Measurements from ENCODE around the gene CPN1.

The CPN1 gene

DNA sequence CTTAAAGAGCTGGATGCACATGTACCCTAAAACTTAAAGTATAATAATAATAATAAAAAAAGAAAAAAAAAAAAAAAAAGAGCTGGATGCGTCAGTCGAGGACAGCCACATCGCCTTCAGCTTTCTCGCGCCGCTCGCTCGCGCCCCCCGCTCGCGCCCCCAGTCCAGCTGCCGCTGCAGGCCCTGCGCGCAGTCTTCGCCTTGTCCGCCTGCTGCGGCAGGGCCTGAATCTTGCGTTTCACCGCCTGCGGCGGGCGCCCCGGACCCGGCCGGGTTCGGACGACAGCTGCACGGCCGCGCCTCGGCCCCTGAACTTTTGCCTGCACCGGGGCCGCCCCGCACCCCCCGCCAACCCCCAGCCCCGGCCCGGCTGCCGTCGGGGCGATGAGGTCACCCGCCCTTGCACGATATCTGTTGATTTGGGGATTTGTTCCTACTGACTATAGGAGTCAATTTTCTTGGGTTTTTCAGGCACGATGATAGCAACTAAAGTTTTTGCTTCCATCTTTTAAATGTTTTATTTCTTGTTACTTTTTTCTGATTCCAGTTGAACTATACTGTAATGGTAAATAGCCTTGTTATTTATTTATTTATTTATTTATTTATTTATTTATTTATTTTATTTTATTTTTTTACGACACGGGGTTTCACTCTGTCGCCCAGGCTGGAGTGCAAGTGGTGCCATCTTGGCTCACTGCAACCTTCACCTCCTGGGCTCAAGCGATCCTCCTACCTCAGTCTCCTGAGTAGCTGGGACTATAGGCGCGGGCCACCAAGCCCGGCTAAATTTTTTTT, 33.5 kb upstream of the CPN1 start:
- Histone ChIP-seq H2AFZ (ENCODE audit: low read depth, low read length) (no peak overlapping the region), H3K27me3 (ENCODE audit: low read depth, low read length) (no peaks in the 10 kb centered on the region), H3K9me3 (ENCODE audit: insufficient read depth, low read length) (no peaks in the 10 kb centered on the region), H3K79me2 (ENCODE audit: low read length) (no peaks in the 10 kb centered on the region), H3K36me3 (replicated peaks; ENCODE audit: low read depth, low read length) (no peaks in the 10 kb centered on the region), H3K4me1 (ENCODE audit: low read length) (no peaks in the 10 kb centered on the region), H3K4me3 (ENCODE audit: low read length) (no peak overlapping the region), H3K4me2 (ENCODE audit: low read length) (no peak overlapping the region), H3K9ac (ENCODE audit: low read length) (no peak overlapping the region), H4K20me1 (ENCODE audit: insufficient read depth, low read length) (no peaks in the 10 kb centered on the region), H3K27ac (ENCODE audit: low read length) (no peak overlapping the region)
- TF ChIP-seq CTCF (IDR thresholded peaks at IDR 0.05; ENCODE audit: low read depth, low read length) = no peak
- TF ChIP-seq EZH2phosphoT487 (IDR thresholded peaks at IDR 0.05; ENCODE audit: low read depth) = no peak

DNA sequence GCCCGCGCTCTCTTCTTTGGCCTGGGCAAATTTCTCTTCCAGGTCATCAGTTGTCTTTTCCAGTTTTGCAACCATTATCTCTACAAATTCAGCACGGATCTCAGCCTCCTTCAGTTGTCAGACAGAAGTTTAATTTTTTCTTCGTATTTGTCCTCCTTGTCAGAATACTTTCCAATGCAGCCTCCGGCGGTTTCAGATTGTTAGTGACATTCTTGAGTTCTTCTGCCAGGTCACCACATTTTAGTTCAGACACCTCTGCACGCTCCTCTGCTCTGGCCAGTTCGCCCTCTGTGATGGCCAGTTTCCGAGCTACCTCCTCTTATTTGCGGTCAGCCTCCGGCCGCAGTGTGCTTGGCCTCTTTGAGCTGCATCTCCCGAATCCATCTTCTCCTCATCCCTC, 32.8 kb upstream of the CPN1 start:
- no peaks in the 10 kb centered on the region for H3K4me1 ChIP-seq (ENCODE audit: low read length)
- H3K36me3 ChIP-seq (replicated peaks; ENCODE audit: low read depth, low read length) = no peaks in the 10 kb centered on the region
- H3K27ac ChIP-seq (ENCODE audit: low read length) = no peak overlapping the region
- no peak overlapping the region for H3K9ac ChIP-seq (ENCODE audit: low read length)
- H3K4me3 ChIP-seq (ENCODE audit: low read length) = no peak overlapping the region
- TF ChIP-seq EZH2phosphoT487 (IDR thresholded peaks at IDR 0.05; ENCODE audit: low read depth) = no peak
- no peak for TF ChIP-seq CTCF (IDR thresholded peaks at IDR 0.05; ENCODE audit: low read depth, low read length)
- no peaks in the 10 kb centered on the region for H3K9me3 ChIP-seq (ENCODE audit: insufficient read depth, low read length)
- H4K20me1 ChIP-seq (ENCODE audit: insufficient read depth, low read length) = no peaks in the 10 kb centered on the region
- no peak overlapping the region for H2AFZ ChIP-seq (ENCODE audit: low read depth, low read length)
- no peaks in the 10 kb centered on the region for H3K79me2 ChIP-seq (ENCODE audit: low read length)
- no peak overlapping the region for H3K4me2 ChIP-seq (ENCODE audit: low read length)
- H3K27me3 ChIP-seq (ENCODE audit: low read depth, low read length) = no peaks in the 10 kb centered on the region

DNA sequence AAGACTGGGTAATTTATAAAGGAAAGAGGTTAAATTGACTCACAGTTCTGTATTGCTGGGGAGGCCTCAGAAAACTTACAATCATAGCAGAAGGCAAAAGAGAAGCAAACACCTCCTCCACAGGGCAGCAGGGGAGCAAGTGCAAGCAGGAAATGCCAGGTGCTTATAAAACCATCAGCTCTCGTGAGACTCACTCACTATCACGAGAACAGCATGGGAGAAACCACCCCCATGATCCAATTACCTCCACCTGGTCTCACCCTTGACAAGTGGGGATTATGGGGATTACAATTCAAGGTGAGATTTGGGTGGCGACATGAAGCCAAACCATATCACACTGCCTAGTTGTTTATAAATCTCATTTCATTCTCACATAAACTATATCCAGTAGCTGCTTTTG, 28.0 kb upstream of the CPN1 start:
- Histone ChIP-seq H3K27me3 (ENCODE audit: low read depth, low read length) (no peaks in the 10 kb centered on the region), H4K20me1 (ENCODE audit: insufficient read depth, low read length) (no peaks in the 10 kb centered on the region), H3K4me1 (ENCODE audit: low read length) (no peaks in the 10 kb centered on the region), H3K9me3 (ENCODE audit: insufficient read depth, low read length) (no peaks in the 10 kb centered on the region), H3K4me3 (ENCODE audit: low read length) (no peak overlapping the region), H3K9ac (ENCODE audit: low read length) (no peak overlapping the region), H2AFZ (ENCODE audit: low read depth, low read length) (no peak overlapping the region), H3K4me2 (ENCODE audit: low read length) (no peak overlapping the region), H3K79me2 (ENCODE audit: low read length) (no peaks in the 10 kb centered on the region), H3K27ac (ENCODE audit: low read length) (no peak overlapping the region), H3K36me3 (replicated peaks; ENCODE audit: low read depth, low read length) (no peaks in the 10 kb centered on the region)
- TF ChIP-seq EZH2phosphoT487 (IDR thresholded peaks at IDR 0.05; ENCODE audit: low read depth) = no peak
- no peak for TF ChIP-seq CTCF (IDR thresholded peaks at IDR 0.05; ENCODE audit: low read depth, low read length)

DNA sequence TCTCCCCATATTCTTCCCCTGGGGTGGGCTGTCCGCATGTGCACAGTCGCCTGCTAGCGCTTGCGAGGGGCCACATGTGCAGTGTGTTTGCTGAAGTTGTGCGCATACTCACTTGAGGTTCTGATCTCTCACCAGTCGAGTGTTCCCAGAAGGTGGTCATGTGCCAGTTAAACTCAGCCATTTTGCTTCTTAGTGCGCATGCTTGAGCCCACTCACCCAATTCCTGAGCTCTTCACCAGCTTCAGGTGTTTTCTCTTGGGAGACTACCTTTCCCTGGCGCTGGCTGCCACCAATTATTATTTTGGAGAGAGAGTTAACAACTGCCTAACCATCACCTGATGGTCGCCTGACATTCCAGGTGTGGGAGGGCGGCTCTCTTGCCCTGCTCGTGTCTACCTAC, 25.2 kb upstream of the CPN1 start:
- Histone ChIP-seq H3K4me2 (ENCODE audit: low read length) (no peak overlapping the region), H3K27ac (ENCODE audit: low read length) (no peak overlapping the region), H3K9ac (ENCODE audit: low read length) (no peak overlapping the region), H2AFZ (ENCODE audit: low read depth, low read length) (no peak overlapping the region), H3K27me3 (ENCODE audit: low read depth, low read length) (no peaks in the 10 kb centered on the region), H3K4me3 (ENCODE audit: low read length) (no peak overlapping the region), H4K20me1 (ENCODE audit: insufficient read depth, low read length) (no peaks in the 10 kb centered on the region), H3K36me3 (replicated peaks; ENCODE audit: low read depth, low read length) (no peaks in the 10 kb centered on the region), H3K79me2 (ENCODE audit: low read length) (no peaks in the 10 kb centered on the region), H3K9me3 (ENCODE audit: insufficient read depth, low read length) (no peaks in the 10 kb centered on the region), H3K4me1 (ENCODE audit: low read length) (no peaks in the 10 kb centered on the region)
- TF ChIP-seq EZH2phosphoT487 (IDR thresholded peaks at IDR 0.05; ENCODE audit: low read depth) = no peak
- TF ChIP-seq CTCF (IDR thresholded peaks at IDR 0.05; ENCODE audit: low read depth, low read length) = no peak
